MCF 10A (cell line): Measurements from ENCODE around the gene CCNY. TPM values are rescaled to one million over a fixed set of nuclear protein-coding genes. Genes with fewer than 3 reads are reported as not detected.

Source experiments
- Bru-seq: library from RNA; stranded (reverse); fragments of 400-500 nt; gene quantifications from one replicate; lab custom pipeline; 2021; lab: Mats Ljungman, UMichigan
- BruChase-seq, 2 experiments: library from RNA; stranded (reverse); fragments of 400-500 nt; gene quantifications; one replicate each; lab custom pipeline; 2021; lab: Mats Ljungman, UMichigan
- BruUV-seq: library from RNA; stranded (reverse); fragments of 400-500 nt; replicated peaks from 2 replicates; lab custom pipeline; 2021; lab: Mats Ljungman, UMichigan
- CTCF ChIA-PET: fragments of 300-600 bp; sonication (Branson Sonifier 250); formaldehyde crosslinking; extraction: SDS; loops from one replicate; lab custom pipeline; 2021; ENCODE audit warnings: antibody characterized with exemption, inconsistent platforms; lab: Yijun Ruan, JAX
- POLR2A ChIA-PET: fragments of 300-600, 350-650 bp; sonication (Branson Sonifier 250); formaldehyde crosslinking; extraction: SDS; loops from one replicate; lab custom pipeline; 2020; ENCODE audit warnings: antibody characterized with exemption, inconsistent platforms; lab: Yijun Ruan, JAX
- DNase-seq: peaks from one replicate; pipeline ENCODE4 v3.0.0-alpha.2; 2018; ENCODE audit not compliant: unreplicated experiment
- H3K27ac Mint-ChIP-seq: one replicate; pipeline ENCODE4 v1.8.0; 2022; ENCODE audit warnings: mild to moderate bottlenecking, low read depth, mixed read lengths; ENCODE audit not compliant: unreplicated experiment
- H3K27me3 Mint-ChIP-seq: one replicate; pipeline ENCODE4 v1.8.0; 2022; ENCODE audit warnings: mixed read lengths; ENCODE audit not compliant: insufficient read depth, unreplicated experiment
- H3K36me3 Mint-ChIP-seq: one replicate; pipeline ENCODE4 v1.8.0; 2022; ENCODE audit warnings: mild to moderate bottlenecking, moderate library complexity, mixed read lengths; ENCODE audit not compliant: insufficient read depth, unreplicated experiment
- H3K4me1 Mint-ChIP-seq: one replicate; pipeline ENCODE4 v1.8.0; 2022; ENCODE audit warnings: mixed read lengths; ENCODE audit not compliant: insufficient read depth, unreplicated experiment
- H3K4me3 Mint-ChIP-seq: one replicate; pipeline ENCODE4 v1.8.0; 2022; ENCODE audit warnings: mild to moderate bottlenecking, moderate library complexity, mixed read lengths; ENCODE audit not compliant: unreplicated experiment
- H3K9me3 Mint-ChIP-seq: one replicate; pipeline ENCODE4 v1.8.0; 2022; ENCODE audit warnings: mixed read lengths; ENCODE audit not compliant: unreplicated experiment
- intact Hi-C: fragments of 100-400 bp; cut with micrococcal nuclease; formaldehyde crosslinking; loops from 2 replicates; pipeline ENCODE4 v1.14.1; 2022
- long read RNA-seq: library from polyadenylated mRNA; stranded (forward); transcript quantifications from one replicate; pipeline ENCODE4 v2.0.0, GENCODE V29; 2022
- total RNA-seq: library from RNA; stranded (reverse); gene quantifications from 2 replicates; pipeline ENCODE4 v1.2.3, GENCODE V29; 2022
- TF ChIP-seq, protein P1 (sequence below): fragments of 200-600 bp; IDR thresholded peaks from one replicate; pipeline ENCODE4 v1.8.0; 2022; ENCODE audit warnings: antibody characterized with exemption, mild to moderate bottlenecking; ENCODE audit not compliant: unreplicated experiment

Gene CCNY
- total RNA-seq (68.9 and 79.7 TPM in 2 replicates), Bru-seq, nascent RNA (percentile 81 among the genes with signal in this experiment), BruChase-seq, experiment 1, labeled RNA remaining after a 6-hour chase (percentile 73 among the genes with signal in this experiment), BruChase-seq, experiment 2, labeled RNA remaining after a 2-hour chase (percentile 76 among the genes with signal in this experiment)
- long read RNA-seq, full-length matches to known transcripts = 110 of 160 reads
- long read RNA-seq, partial matches to known transcripts = 6 of 160 reads
- long read RNA-seq, other reads (novel, unspliced or antisense) = 44 of 160 reads

DNA sequence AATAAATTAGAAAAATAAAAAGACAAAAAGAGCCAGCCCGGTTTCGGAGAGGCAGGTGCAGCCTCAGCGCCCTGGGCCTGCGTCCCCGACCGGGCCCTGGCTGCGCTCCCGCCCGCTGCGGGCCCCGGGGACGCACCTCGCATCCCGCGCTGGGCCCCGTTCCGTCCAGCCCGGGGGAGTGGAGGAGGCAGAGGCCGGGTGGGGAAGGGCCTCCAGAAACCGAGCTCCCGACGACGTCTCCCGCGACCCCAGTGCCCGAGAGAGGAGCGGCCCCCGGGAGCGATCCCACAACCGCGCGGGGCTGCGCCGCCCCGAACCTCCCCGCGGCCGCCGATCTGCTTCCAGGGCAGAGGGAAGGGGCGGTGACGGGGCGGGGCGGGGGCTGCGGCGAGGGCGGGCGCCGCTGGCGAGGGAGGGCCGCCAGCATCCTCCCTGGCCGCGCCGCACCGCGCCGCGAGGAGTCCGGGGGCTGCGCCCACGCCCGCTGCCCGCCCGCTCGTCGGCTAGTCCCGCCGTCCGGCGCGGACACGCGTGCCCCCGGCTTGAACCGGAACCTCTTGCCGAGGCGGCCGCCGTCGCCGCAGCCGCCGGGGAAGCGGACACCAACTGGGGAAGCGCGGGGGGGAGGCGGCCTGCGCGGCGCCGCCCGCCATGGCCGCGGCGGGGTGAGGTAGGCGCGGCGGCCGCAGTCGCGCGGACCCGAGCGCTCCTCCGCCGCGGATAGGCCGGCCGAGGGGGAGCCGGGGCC lies at the start of gene CCNY:
Gene CCNY (plus strand): TSS at position 426 of the 748 bp plus-strand sequence. CDS start 545 bp downstream, outside the sequence.
- no TSS peak for BruUV-seq
- ChIA-PET CTCF (interaction anchor here (1.0 to 2.4 kb wide), 2 partner anchors 211 kb away, joined by 3 to 6 read pairs; no protein-coding TSS in a partner anchor), POLR2A (interaction anchor here (1.4 to 3.5 kb wide), 9 partner anchors 29 to 210 kb away, joined by 4 to 20 read pairs (median 6); no protein-coding TSS in a partner anchor)
- Mint-ChIP-seq H3K27me3 (no peaks in the 10 kb centered on the region), H3K4me1 (peaks cover 58% of the 10 kb centered on the region), H3K9me3 (no peaks in the 10 kb centered on the region), H3K27ac (peak within 1 kb of the TSS; percentile 93), H3K36me3 (peaks cover 24% of the 10 kb centered on the region), H3K4me3 (peak within 1 kb of the TSS; percentile 89)
- peak; percentile 72 for DNase-seq
- TF ChIP-seq, protein P1, sequence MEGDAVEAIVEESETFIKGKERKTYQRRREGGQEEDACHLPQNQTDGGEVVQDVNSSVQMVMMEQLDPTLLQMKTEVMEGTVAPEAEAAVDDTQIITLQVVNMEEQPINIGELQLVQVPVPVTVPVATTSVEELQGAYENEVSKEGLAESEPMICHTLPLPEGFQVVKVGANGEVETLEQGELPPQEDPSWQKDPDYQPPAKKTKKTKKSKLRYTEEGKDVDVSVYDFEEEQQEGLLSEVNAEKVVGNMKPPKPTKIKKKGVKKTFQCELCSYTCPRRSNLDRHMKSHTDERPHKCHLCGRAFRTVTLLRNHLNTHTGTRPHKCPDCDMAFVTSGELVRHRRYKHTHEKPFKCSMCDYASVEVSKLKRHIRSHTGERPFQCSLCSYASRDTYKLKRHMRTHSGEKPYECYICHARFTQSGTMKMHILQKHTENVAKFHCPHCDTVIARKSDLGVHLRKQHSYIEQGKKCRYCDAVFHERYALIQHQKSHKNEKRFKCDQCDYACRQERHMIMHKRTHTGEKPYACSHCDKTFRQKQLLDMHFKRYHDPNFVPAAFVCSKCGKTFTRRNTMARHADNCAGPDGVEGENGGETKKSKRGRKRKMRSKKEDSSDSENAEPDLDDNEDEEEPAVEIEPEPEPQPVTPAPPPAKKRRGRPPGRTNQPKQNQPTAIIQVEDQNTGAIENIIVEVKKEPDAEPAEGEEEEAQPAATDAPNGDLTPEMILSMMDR = no peak
- intact Hi-C loops = loop anchor here (1.0 to 5.0 kb wide), 5 partner anchors 51 to 209 kb away; partner anchors contain the start of gene CREM

DNA sequence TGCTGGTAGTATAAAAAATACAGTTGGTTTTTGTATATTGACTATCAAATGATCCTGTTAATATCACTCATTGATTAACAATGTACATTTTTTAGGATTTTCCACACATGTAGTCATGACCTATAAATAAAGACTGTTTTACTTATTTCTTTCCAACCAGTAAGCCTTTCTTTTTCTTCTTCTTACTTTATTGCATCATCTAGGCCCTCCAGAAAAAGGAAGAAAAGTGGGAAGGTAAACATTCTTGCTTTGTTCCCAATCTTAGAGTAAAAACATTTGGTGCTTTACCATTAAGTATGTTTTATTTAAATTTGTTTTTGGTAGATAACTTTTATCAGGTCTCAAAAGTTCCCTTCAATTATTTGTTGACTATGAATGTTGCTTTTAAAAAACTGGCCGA lies 47.1 kb upstream of the CCNY start:
- H3K36me3 Mint-ChIP-seq = no peaks in the 10 kb centered on the region
- intact Hi-C loops = no loop called here
- no peak overlapping the region for H3K27ac Mint-ChIP-seq
- H3K4me1 Mint-ChIP-seq = no peaks in the 10 kb centered on the region
- DNase-seq = no peak
- BruUV-seq = no TSS peak
- POLR2A ChIA-PET = no interaction called here
- CTCF ChIA-PET = interaction anchor here (0.6 to 0.7 kb wide), 3 partner anchors 46 to 287 kb away, joined by 3 read pairs; no protein-coding TSS in a partner anchor
- TF ChIP-seq, protein P1 = no peak
- no peaks in the 10 kb centered on the region for H3K27me3 Mint-ChIP-seq
- no peaks in the 10 kb centered on the region for H3K9me3 Mint-ChIP-seq
- H3K4me3 Mint-ChIP-seq = no peak overlapping the region

DNA sequence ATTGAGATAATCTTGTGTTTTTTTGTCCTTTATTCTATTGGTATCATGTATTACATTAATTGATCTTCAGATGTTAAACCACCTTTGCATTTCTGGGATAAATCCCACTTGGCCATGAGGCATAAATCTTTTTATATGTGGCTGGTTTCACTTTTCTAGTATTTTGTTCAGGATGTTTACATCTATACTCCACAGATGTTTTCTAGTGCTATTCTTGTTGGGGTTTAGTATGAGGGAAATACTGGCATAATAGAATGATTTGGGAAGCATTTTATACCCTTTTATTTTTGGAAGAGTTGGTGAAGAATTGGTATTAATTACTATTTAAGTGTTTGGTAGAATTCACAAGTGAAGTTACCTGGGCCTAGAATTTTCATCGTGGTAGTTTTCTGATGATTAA lies 41.8 kb upstream of the CCNY start:
- Mint-ChIP-seq H3K27ac (no peak overlapping the region), H3K9me3 (peaks cover 8% of the 10 kb centered on the region), H3K27me3 (no peaks in the 10 kb centered on the region), H3K4me3 (no peak overlapping the region), H3K4me1 (no peaks in the 10 kb centered on the region), H3K36me3 (no peaks in the 10 kb centered on the region)
- CTCF ChIA-PET = interaction anchor here (0.5 kb wide), 1 partner anchor 1595 kb away, joined by 3 read pairs; no protein-coding TSS in a partner anchor
- POLR2A ChIA-PET = interaction anchor here (0.6 kb wide), 1 partner anchor 176 kb away, joined by 3 read pairs; no protein-coding TSS in a partner anchor
- intact Hi-C loops = no loop called here
- TF ChIP-seq, protein P1 = no peak
- no peak for DNase-seq
- no TSS peak for BruUV-seq

DNA sequence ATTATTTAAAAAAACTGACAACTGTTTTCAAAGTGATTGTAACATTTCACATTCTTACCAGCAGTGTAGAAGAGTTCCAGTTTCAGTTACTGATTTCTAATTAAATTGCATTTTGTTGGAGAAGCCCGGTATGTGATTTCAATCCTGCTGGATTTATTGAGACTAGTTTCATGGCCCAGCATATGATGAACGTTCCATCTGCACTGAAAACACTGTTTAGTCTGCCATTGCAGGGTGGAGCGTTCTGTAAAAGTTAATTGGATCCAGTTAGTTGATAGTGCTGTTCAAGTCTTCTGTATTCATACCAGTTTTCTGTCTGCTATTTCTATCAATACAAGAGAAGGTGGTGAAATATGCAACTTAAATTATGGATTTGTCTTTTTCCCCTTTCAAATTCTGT lies 37.3 kb upstream of the CCNY start:
- POLR2A ChIA-PET = no interaction called here
- DNase-seq = no peak
- Mint-ChIP-seq H3K27ac (no peak overlapping the region), H3K4me1 (peaks cover 9% of the 10 kb centered on the region), H3K9me3 (peaks cover 8% of the 10 kb centered on the region), H3K4me3 (no peak overlapping the region), H3K36me3 (no peaks in the 10 kb centered on the region), H3K27me3 (no peaks in the 10 kb centered on the region)
- intact Hi-C loops = no loop called here
- CTCF ChIA-PET = no interaction called here
- BruUV-seq = no TSS peak
- TF ChIP-seq, protein P1 = no peak
